Measurements from ENCODE around the gene C3. TPM values are rescaled to one million over a fixed set of nuclear protein-coding genes. Genes with fewer than 3 reads are reported as not detected.
"Not testable (repeated sequence)": the region's sequence is repeated elsewhere in the genome, so short reads cannot be mapped to it uniquely, and the experiment has no call there.

The C3 gene
- total RNA-seq, 6 experiments from 2014 or later: 0.82 to 1.5 (median 1.2) TPM

- Mint-ChIP-seq H3K36me3 (ENCODE audit: low read depth) (no peaks in the 10 kb centered on the region), H3K27ac (no peak overlapping the region), H3K4me3 (no peak overlapping the region)
Measured at GRCh38 chr19:6668691-6669090, 51.8 kb downstream of the C3 start.

DNA sequence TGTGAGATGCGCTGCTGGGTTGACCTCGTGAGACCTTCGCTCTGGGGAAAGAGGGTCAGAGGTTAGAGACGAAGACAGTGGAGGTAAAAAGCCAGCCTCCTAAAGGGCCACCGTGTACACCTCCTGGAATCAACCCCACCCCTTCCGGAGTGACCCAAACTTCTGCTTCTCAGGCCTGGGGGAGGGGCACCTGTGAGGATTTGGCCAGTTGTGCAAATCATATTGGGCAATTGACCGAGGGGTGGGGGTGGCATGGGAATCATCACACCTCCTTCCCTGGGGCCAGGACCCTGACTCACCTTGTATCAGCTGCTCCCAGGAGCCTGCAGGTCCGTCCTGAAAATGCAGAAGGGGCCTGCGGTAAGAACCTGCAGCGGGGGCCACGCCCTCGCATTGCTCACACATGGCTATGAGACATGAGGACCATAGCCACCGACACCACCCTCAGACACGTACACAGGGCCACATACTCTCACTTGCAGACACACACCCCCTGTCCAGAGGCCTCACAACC is 53.3 kb downstream of the C3 start:
- TF ChIP-seq, protein P1, sequence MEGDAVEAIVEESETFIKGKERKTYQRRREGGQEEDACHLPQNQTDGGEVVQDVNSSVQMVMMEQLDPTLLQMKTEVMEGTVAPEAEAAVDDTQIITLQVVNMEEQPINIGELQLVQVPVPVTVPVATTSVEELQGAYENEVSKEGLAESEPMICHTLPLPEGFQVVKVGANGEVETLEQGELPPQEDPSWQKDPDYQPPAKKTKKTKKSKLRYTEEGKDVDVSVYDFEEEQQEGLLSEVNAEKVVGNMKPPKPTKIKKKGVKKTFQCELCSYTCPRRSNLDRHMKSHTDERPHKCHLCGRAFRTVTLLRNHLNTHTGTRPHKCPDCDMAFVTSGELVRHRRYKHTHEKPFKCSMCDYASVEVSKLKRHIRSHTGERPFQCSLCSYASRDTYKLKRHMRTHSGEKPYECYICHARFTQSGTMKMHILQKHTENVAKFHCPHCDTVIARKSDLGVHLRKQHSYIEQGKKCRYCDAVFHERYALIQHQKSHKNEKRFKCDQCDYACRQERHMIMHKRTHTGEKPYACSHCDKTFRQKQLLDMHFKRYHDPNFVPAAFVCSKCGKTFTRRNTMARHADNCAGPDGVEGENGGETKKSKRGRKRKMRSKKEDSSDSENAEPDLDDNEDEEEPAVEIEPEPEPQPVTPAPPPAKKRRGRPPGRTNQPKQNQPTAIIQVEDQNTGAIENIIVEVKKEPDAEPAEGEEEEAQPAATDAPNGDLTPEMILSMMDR (IDR thresholded peaks at IDR 0.05): no peak
- no peaks in the 10 kb centered on the region for H3K36me3 Mint-ChIP-seq (ENCODE audit: low read depth)
- H3K27me3 Mint-ChIP-seq (ENCODE audit: insufficient read depth): peaks cover 7% of the 10 kb centered on the region
- H3K4me1 Mint-ChIP-seq (ENCODE audit: low read depth): no peaks in the 10 kb centered on the region
- no peak overlapping the region for H3K27ac Mint-ChIP-seq
- DNase-seq: no peak
- H3K9me3 Mint-ChIP-seq: no peaks in the 10 kb centered on the region
- H3K4me3 Mint-ChIP-seq: no peak overlapping the region

More at GRCh38 chr19:6668691-6669090, 51.8 kb downstream of the C3 start:
- no peak for DNase-seq
- Mint-ChIP-seq H3K4me1 (ENCODE audit: low read depth) (no peaks in the 10 kb centered on the region), H3K9me3 (no peaks in the 10 kb centered on the region), H3K27me3 (ENCODE audit: insufficient read depth) (peaks cover 12% of the 10 kb centered on the region)
- TF ChIP-seq, protein P1 (IDR thresholded peaks at IDR 0.05): no peak

GRCh38 chr19:6664916-6665315 is 55.5 kb downstream of the C3 start:
- no peak overlapping the region for H3K4me3 Mint-ChIP-seq
- H3K27ac Mint-ChIP-seq: no peak overlapping the region

DNA sequence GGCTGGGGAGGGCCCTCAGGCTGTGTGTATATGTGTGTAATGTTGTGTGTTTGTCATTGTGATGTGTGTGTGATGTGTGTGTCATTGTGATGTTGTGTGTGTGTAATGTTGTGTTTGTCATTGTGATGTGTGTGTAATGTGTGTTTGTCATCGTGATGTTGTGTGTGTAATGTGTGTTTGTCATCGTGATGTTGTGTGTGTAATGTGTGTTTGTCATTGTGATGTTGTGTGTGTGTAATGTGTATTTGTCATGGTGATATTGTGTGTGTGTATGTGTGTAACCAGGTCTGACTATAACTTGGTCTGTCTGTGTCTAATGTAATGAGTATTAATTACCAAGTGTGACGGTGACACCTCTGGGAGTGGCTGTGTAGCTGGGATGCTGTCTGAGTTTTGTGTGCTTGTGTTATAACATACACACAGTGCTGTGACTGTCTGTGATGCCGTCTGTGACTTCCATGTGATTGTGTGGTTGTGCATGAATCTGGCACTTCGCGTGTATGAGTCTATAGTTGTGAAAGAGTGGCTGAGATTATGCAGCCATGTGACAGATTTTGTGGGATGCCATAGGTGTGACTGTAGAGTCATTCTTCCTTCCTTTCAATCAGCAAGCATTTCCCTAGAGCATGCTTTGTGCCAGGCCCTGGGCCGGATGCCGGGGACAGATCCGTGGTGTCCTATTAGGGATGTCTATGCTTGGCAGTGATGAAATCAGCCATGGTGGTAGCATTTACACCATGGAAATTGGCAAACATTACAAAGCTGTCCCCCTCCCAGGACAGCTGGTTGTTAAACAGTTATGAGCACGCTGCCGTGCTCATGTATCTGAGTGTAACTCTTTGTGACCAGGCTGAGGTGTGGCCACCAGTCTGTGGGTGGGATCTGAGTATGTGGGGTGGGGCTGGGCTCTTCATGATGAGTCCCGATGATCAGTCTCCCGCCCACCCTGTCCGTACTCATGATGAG is 56.9 kb downstream of the C3 start:
- peaks cover 26% of the 10 kb centered on the region for H3K27me3 Mint-ChIP-seq (ENCODE audit: insufficient read depth)
- no peak overlapping the region for H3K27ac Mint-ChIP-seq
- TF ChIP-seq, protein P1 (IDR thresholded peaks at IDR 0.05): no peak
- no peak for DNase-seq
- no peaks in the 10 kb centered on the region for H3K36me3 Mint-ChIP-seq (ENCODE audit: low read depth)
- H3K9me3 Mint-ChIP-seq: no peaks in the 10 kb centered on the region
- no peaks in the 10 kb centered on the region for H3K4me1 Mint-ChIP-seq (ENCODE audit: low read depth)
- H3K4me3 Mint-ChIP-seq: no peak overlapping the region

More at GRCh38 chr19:6664916-6665315, 55.5 kb downstream of the C3 start:
- Mint-ChIP-seq H3K27me3 (ENCODE audit: insufficient read depth) (peaks cover 17% of the 10 kb centered on the region), H3K9me3 (no peaks in the 10 kb centered on the region), H3K36me3 (ENCODE audit: low read depth) (no peaks in the 10 kb centered on the region), H3K4me1 (ENCODE audit: low read depth) (no peaks in the 10 kb centered on the region)
- TF ChIP-seq, protein P1 (IDR thresholded peaks at IDR 0.05): no peak
- DNase-seq: no peak

DNA sequence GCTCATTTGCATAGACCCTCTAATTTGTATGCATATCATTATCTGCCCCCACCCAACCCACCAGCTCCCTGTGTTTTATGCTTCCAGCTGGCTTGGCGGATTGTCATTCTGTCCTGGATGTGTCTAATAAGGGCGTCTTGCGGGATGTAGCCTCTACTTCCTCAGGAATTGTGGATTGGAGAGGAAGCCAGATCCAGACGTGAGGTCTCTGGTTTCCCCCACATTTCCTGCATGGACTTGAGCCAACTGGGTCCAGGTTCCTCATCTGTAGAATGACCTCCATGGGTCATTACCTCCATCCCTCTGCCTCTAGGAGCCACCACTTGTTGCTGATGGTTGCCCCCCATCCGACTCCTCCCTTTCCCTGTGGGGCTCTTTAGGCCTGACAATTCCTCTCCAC is 57.7 kb downstream of the C3 start:
- TF ChIP-seq, protein P1 (IDR thresholded peaks at IDR 0.05): no peak
- Mint-ChIP-seq H3K27ac (no peak overlapping the region), H3K36me3 (ENCODE audit: low read depth) (no peaks in the 10 kb centered on the region), H3K4me3 (no peak overlapping the region), H3K27me3 (ENCODE audit: insufficient read depth) (peaks cover 32% of the 10 kb centered on the region), H3K4me1 (ENCODE audit: low read depth) (no peaks in the 10 kb centered on the region), H3K9me3 (no peaks in the 10 kb centered on the region)
- DNase-seq: no peak

DNA sequence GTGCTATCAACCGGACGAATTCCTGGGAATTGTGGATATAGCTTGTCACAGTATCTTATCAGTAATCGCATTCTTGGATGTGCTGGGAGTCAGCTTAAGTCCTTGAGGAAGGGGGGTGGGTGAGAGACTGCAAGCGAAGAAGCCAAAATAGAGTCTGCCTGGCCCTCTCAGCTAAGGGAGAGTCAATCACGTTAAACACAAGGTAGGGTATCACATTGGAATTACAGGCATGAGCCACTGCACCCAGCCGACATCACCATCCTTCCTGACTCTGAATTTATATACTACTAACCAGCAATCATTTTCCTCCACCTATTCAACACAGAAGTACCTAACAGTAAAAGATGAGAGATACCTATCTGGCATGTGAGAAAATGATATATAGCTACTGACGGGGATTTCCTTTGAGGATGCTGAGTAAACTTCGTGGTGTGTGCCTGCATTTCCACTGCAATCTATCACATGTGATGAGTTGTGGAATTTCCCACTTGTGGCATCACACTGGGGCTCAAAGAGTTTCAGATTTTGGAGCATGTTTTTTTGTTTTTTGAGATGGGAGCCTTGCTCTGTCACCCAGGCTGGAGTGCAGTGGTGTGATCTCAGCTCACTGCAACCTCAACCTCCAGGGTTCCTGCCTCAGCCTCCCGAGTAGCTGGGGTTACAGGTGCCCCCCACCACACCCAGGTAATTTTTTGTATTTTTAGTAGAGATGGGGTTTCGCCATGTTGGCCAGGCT is 58.8 kb downstream of the C3 start:
- not testable (repeated sequence) for H3K36me3 Mint-ChIP-seq (ENCODE audit: low read depth); DNase-seq; H3K9me3 Mint-ChIP-seq; H3K4me1 Mint-ChIP-seq (ENCODE audit: low read depth); H3K27ac Mint-ChIP-seq; H3K4me3 Mint-ChIP-seq
- peaks cover 42% of the 10 kb centered on the region for H3K27me3 Mint-ChIP-seq (ENCODE audit: insufficient read depth)

Measured in HFFc6 (cell line).